A204.1 (cell line): ENCODE results near the gene TMEM165.

Experiments
- FAIRE-seq: peaks from 2 replicates; lab custom pipeline; 2012; peaks lifted over from hg19 to GRCh38; lab: Jason Lieb, UNC

Gene TMEM165

GRCh38 chr4:55369968-55370367 is 25.8 kb upstream of the TMEM165 start:
- no peak for FAIRE-seq

- no peak for FAIRE-seq
Observed at GRCh38 chr4:55372259-55372658, 23.5 kb upstream of the TMEM165 start.

- FAIRE-seq = no peak
Observed at GRCh38 chr4:55373461-55373860, 22.3 kb upstream of the TMEM165 start.

- no peak for FAIRE-seq
Observed at GRCh38 chr4:55376698-55377097, 19.1 kb upstream of the TMEM165 start.

GRCh38 chr4:55378617-55379467 is 16.9 kb upstream of the TMEM165 start:
- no peak for FAIRE-seq

- FAIRE-seq = no peak
Observed at GRCh38 chr4:55380576-55380975, 15.2 kb upstream of the TMEM165 start.

- FAIRE-seq = no peak
Observed at GRCh38 chr4:55381502-55381901, 14.3 kb upstream of the TMEM165 start.

GRCh38 chr4:55382488-55383003 is 13.2 kb upstream of the TMEM165 start:
- no peak for FAIRE-seq

- no peak for FAIRE-seq
Observed at GRCh38 chr4:55385201-55385649, 10.5 kb upstream of the TMEM165 start.

- FAIRE-seq = no peak
Observed at GRCh38 chr4:55386073-55386472, 9.7 kb upstream of the TMEM165 start.

- FAIRE-seq = no peak
Observed at GRCh38 chr4:55386840-55387239, 8.9 kb upstream of the TMEM165 start.

- FAIRE-seq = no peak
Observed at GRCh38 chr4:55393461-55394320, 2.1 kb upstream of the TMEM165 start.

- FAIRE-seq = no peak
Observed at GRCh38 chr4:55395218-55395528, 584 bp upstream of the TMEM165 start.

GRCh38 chr4:55396308-55397125 is 760 bp downstream of the TMEM165 start:
- FAIRE-seq = no peak

- FAIRE-seq = no peak
Observed at GRCh38 chr4:55397126-55397436, 1.3 kb downstream of the TMEM165 start.

- no peak for FAIRE-seq
Observed at GRCh38 chr4:55397520-55398321, 2.0 kb downstream of the TMEM165 start.

- FAIRE-seq = no peak
Observed at GRCh38 chr4:55398461-55398860, 2.7 kb downstream of the TMEM165 start.

GRCh38 chr4:55398966-55399365 is 3.2 kb downstream of the TMEM165 start:
- FAIRE-seq = no peak

GRCh38 chr4:55399581-55399980 is 3.8 kb downstream of the TMEM165 start:
- FAIRE-seq = no peak

- FAIRE-seq = no peak
Observed at GRCh38 chr4:55405073-55405472, 9.3 kb downstream of the TMEM165 start.

- FAIRE-seq = no peak
Observed at GRCh38 chr4:55406545-55406944, 10.8 kb downstream of the TMEM165 start.

- FAIRE-seq = no peak
Observed at GRCh38 chr4:55407119-55407518, 11.4 kb downstream of the TMEM165 start.
